Endometrium (tissue), 2 donors: Measurements from ENCODE around the gene PAX8.

ENCODE experiments used
- FAIRE-seq: peaks from 2 replicates; lab custom pipeline; 2012; peaks lifted over from hg19 to GRCh38; lab: Jason Lieb, UNC
- donor health status: control.
- donor health status: control.

PAX8 gene

GRCh38 chr2:113167115-113167932 lies 111.4 kb downstream of the PAX8 start:
- FAIRE-seq, result no peak

GRCh38 chr2:113166187-113166645 lies 112.5 kb downstream of the PAX8 start:
- no peak for FAIRE-seq
